NCI-H1105 treated with DMSO at 0.1 percent for 48 hours (cell line): ENCODE measurements around the gene SNX1.
"Not testable (repeated sequence)": the region's sequence is repeated elsewhere in the genome, so short reads cannot be mapped to it uniquely, and the experiment has no call there.

Experiments used
- DNase-seq: peaks from one replicate; lab custom pipeline; 2025; lab: John Stamatoyannopoulos, UW

SNX1 gene, protein sequence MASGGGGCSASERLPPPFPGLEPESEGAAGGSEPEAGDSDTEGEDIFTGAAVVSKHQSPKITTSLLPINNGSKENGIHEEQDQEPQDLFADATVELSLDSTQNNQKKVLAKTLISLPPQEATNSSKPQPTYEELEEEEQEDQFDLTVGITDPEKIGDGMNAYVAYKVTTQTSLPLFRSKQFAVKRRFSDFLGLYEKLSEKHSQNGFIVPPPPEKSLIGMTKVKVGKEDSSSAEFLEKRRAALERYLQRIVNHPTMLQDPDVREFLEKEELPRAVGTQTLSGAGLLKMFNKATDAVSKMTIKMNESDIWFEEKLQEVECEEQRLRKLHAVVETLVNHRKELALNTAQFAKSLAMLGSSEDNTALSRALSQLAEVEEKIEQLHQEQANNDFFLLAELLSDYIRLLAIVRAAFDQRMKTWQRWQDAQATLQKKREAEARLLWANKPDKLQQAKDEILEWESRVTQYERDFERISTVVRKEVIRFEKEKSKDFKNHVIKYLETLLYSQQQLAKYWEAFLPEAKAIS

DNA sequence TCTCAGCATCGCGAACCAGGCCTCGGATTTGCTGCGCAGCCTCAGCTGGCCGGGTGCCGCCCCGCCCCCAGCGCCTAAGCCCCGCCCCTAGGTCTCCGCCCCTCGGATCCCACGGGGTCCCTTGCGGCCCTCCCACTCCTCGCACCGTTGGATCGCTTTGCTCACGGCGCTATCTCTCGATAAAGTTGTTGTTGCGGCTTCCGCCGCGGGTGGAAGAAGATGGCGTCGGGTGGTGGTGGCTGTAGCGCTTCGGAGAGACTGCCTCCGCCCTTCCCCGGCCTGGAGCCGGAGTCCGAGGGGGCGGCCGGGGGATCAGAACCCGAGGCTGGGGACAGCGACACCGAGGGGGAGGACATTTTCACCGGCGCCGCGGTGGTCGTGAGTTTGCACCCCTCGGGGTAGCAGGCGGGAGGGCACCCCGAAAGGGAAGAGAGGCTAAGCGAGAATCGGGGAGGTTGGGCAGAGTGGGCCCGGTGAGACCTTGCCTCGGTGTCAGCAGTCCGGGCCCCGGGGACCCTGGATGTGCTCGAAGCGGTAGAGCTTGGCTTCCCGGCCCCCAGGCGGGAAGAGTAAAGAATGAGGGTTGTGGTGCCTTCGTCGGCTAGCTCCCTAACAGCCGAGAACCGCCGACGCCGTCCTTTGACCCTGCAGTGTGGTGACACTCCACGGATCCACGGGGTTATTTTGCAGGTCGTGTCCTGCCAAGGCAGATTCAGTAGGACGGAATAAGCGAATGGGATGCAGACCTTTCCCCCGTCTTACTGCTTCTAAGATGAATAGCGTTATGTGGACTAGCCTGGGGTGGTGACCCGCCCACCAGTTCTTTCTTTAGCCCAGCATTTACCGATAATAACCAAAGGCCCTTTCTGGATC, at the start of gene SNX1:
Gene SNX1 (plus strand): TSS at position 188 of the 873 bp plus-strand sequence. CDS start 32 bp downstream, at position 220.
- DNase-seq: peak; percentile 96

DNA sequence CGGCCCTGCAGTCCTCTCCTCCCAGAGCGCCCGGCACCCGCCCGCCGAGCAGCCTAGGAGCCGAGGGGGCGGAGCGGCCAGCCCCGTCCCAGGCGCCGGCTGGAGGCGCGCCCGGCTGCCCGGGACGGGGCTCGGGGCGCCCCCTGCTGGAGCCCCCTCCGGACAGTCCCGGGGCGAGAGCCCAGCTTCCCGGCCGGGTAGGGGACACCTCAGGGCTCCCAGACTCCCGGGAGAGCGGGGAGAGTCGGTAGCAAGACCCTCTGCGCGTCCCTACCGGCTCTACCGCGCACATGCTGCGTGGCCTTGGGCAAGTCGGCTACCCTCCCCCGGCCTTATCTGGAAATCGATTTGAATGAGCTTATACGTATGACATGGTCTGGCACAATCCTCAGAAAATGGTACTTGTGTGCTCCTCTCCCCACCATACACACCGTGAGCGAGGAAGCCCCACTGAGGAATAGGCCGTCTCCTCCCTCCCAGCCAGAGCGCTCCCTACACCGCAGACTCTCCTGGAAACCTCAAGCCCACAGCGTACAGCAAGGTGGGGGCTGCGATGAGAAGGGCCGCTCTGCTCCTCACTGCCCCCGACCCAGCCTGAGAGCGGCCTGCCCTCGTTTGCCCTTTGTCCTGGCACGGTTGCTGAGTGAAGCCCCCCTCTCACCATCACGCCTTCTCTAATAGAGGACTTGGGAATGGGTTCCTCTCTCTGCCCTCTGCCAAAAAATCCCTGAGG, 49.2 kb upstream of the SNX1 start, which contains the start of gene DAPK2:
Gene DAPK2 (minus strand): TSS at position 65 of the 733 bp plus-strand sequence. CDS start 6,224 bp downstream, outside the sequence.
- DNase-seq: no peak

DNA sequence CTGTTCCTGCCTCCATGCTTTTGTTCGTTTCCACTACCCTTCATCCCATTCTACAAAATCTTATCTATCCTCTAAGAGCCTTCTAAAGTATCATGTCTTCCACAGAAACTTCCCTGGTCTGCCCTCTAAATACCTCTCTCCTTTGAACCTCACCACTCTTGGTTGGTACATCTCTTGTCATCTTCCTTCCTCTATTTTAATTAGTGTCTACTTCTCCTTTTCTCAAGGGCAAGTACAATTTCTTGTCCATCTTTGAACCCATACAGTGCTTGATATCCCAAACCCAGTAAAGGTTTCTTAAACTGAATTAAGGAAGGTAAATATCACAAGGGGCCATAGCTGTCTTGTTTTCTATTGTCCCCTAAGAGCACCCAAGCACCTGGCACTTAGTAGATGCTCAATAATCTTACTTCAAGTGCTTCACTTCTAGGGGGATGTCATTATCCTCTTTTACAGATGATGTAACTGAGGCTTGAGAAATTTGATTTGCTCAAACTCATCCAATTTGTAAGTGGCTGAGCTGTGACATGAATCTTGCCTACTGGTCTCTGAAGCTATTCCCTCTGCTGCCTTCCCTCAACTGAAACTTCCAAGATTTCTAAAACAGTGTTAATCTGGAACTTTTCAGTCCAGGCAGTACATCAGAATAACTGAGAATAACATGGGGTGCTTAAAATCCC, 46.9 kb upstream of the SNX1 start:
- DNase-seq: no peak

DNA sequence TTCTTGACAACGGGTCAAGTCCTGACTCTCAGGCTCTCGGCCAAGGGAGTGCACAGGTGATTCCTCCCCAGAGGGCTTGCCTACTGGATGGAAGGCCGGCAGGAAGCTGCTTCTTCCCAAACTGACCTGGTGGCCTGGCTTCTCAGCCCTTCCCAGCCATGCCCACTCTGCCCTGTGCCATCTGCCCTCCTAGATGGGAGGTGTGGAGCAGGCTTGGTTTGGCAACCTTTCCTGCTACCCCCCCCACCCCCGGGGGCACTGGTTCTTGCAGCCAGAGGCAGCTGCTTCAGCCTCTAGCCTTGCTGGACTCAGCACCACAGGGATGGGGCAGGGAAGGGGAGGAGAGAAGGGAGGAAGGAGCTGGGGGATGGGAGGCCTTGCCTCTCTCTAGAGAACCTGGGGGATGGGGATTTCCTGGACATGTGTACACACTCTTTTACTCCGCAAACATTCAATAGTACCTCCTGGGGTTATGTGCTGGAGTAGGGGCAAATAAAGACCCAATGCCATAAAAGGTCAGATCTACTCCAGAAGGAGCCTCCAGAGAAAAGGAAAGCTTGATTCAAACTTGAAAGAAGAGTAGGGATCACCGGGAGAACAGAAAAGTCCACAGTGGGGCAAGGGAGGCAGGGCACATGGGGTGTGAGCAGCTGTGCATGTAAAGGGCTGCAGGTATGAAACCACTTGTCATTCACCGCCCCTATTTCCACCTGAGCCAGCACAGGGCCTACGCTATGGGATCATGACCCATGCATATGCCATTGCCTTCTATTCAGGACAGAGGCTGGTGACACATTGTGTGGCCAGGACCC, 45.3 kb upstream of the SNX1 start:
- DNase-seq: no peak

DNA sequence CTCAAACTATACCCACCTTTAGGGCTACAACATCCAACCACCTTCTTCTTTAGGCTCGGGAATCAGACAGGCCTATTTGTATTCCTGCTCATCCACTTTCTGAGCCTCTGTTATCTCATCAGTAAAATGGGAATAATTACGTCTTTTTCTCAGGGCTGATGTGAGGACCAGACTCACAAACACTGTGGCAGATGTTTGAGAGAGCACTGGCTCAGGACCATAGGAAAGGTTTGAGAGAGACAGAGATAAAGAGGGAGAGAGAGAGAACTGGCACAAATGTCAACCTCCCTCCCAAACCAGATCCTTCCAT, 44.7 kb upstream of the SNX1 start:
- no peak for DNase-seq

DNA sequence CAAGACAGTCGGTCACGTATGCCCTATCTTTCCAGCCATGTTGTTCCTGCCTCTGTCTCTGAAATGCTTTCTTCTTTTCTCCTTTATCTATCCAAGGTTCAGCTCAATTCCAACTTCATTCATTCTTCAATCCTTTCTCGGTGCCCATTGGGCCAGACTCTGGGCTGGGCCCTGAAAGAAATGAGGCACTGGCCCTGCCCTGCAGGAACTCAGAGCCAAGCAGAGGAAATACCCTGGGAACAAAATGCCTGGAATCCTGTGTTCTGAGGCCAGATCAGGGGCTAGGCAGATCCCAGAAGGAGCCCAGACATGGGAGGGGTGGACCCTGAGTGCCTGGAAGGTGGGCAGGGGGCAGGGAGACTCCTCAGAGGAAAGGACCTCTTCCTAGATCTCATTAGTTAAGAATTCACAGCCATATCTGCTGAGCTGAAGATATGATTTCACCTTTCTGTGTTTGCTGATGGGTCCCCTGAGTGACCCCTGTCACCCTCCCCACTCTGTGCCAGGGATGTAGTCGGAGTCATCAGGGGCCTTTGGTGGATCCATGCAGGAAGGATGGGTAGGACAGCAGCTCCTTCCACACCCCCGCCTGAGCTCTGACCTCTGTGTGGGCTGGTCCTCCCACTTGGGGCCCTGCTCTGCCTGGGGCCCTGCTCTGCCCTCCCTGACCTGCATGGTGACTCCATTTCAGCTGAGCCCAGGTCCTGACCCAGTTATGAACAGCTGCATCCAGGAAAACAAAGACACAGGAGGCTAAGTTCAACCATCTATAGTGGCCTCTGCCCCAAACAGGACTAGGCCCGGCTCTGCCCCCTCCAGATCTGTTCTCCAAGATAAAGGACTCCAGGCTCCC, 44.1 kb upstream of the SNX1 start:
- no peak for DNase-seq

DNA sequence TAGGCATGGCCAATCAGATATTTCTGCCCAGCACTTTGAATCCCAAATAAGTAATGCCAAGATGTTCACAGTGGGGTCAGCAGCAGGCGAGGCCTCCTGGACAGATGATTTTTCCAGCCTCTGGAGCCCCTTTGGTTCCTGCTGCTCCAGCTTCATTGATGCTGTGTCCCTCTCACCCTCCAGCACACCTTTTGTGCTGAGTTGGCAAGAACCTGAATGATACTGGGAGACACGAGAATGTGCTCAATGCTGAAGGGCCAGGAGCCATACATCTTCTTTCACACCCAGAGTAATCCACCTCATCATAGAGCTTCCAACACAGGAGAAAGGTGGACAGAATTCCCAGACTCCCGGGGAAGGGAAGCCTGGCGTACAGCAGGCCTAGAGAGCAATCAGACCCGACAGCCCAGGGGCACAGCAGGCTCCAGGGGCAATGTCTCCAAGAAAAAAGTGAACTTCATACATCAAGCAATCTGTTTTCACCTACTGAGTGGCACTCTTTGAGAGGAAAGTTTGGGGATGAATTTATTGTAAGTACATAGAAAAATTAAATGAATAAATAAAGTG, 42.8 kb upstream of the SNX1 start:
- no peak for DNase-seq

DNA sequence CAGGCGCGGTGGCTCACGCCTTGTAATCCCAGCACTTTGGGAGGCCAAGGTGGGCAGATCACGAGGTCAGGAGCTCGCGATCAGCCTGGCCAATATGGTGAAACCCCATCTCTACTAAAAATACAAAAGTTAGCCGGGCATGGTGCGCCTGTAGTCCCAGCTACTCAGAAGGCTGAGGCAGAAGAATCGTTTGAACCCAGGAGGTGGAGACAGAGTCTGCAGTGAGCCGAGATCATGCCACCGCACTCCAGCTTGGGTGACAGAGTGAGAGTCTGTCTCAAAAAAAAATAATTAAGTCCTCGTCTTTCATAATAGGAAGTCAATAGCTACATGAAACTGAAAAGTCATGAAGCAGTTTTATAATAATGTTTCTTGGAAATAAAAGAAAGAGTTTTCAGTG, 42.1 kb upstream of the SNX1 start:
- not testable (repeated sequence) for DNase-seq

DNA sequence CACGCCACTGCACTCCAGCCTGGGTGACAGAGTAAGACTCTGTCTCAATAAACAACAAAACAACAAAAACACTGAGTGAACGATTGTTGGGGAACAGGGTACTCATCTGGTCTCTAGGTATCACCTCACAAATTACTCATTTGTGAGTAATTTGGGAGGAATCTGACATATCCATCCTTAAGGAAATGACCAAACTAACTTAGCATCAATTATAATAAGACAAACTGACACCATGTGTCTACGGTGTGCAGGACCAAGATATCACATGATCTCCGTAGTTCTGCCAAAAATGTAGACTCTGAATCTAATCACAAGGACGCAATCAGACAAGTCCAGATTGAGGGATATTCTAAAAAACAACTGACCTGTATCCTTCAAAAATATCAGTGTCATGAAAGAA, 37.5 kb upstream of the SNX1 start:
- DNase-seq: no peak

DNA sequence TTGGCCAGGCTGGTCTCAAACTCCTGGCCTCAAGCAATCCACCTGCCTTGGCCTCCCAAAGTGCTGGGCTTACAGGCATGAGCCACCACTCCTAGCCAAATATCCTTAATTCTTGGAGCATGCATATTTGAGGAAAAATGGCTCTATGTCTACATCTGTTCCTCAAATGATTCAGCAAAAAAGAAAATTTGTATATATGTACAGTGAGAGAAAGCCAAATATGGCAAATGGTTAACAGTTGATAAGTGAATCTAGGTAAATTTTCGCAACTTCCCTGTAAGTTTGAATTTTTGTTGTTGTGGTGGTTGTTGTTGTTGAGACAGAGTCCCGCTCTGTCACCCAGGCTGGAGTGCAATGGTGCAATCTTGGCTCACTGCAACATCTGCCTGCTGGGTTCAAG, 36.7 kb upstream of the SNX1 start:
- not testable (repeated sequence) for DNase-seq

DNA sequence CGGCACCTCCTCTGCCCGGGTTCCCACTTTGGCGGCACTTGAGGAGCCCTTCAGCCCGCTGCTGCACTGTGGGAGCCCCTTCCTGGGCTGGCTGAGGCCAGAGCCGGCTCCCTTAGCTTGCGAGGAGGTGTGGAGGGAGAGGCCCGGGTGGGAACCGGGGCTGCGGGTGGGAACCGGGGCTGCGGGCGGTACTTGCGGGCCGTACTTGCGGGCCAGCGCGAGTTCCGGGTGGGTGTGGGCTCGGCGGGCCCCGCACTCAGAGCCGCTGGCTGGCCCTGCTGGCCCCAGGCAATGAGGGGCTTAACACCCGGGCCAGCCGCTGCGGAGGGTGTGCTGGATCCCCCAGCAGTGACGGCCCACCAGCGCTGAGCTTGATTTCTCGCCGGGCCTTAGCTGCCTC, 35.1 kb upstream of the SNX1 start:
- DNase-seq: no peak

DNA sequence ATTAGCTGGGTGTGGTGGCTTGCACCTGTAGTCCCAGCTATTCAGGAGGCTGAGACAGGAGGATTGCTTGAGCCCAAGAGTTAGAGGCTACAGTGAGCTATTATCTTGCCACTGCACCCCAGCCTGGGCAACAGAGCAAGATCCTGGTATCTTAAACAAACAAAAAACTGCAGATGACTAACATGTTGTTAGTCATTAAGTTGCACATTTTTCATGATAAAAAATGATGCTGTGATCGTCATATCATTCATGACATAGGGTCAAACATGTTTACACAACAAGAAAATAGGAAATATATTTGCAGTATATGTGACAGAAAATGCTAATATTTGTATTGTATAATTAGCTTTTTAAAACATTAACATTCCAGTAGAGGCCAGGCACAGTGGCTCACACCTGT, 29.3 kb upstream of the SNX1 start:
- no peak for DNase-seq

DNA sequence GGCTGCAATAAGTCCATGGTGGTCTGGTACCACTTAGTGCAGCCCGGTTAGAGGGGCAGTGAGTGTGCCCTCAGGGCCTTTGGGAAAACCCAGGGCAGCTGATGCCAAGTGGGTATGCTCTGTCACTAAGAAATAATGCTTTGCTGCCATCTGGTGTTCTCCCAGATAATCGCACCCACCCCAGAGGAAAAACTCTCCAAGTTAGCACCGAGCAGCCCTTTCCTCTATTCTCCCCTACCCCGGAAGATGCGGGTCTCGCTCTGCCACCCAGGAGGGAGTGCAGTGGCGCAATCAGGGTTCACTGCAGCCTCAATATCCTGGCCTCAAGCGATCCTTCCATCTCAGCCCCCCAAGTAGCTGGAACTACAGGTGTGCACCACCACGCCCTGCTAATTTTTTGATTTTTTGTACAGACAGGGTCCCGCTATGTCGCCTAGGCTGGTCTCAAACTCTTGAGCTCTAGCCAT, 28.2 kb upstream of the SNX1 start:
- DNase-seq: peak; percentile 76

DNA sequence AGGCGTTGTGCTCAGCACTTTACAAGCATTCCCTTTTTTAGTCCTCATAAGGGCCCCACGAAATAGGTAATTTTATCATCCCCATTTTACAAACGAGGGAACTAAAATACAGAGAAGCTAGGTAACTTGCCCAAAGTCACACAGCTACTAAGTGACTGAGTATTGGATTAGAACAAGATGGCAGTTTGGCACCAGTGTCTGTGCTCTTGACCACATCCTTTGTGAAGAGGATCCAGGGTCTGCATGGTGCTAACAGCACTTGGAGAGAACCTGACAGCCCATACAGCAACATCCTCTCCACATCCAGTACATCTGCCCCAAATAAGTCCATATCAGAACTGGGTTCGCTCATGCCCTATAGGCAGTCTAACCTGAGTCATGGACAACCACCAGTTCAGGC, 27.6 kb upstream of the SNX1 start:
- no peak for DNase-seq

DNA sequence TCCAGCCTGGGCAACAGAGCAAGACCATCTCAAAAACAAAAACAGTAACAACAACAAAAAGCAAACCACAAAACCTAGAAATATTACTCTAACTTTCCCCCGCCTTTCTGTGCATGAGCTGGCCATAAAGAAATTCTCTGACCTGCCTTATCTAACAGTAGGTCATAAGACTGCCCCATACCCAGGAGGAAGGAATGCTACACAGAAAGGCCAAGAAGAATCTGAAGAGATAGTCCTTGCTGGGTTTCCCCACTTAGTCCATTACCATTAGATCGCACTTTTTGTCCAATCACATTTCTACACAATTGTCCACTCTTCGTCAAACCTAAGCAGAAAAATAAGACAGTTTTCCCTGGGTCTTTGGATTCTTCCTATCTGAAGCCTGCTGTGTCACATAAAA, 25.7 kb upstream of the SNX1 start:
- DNase-seq: no peak

DNA sequence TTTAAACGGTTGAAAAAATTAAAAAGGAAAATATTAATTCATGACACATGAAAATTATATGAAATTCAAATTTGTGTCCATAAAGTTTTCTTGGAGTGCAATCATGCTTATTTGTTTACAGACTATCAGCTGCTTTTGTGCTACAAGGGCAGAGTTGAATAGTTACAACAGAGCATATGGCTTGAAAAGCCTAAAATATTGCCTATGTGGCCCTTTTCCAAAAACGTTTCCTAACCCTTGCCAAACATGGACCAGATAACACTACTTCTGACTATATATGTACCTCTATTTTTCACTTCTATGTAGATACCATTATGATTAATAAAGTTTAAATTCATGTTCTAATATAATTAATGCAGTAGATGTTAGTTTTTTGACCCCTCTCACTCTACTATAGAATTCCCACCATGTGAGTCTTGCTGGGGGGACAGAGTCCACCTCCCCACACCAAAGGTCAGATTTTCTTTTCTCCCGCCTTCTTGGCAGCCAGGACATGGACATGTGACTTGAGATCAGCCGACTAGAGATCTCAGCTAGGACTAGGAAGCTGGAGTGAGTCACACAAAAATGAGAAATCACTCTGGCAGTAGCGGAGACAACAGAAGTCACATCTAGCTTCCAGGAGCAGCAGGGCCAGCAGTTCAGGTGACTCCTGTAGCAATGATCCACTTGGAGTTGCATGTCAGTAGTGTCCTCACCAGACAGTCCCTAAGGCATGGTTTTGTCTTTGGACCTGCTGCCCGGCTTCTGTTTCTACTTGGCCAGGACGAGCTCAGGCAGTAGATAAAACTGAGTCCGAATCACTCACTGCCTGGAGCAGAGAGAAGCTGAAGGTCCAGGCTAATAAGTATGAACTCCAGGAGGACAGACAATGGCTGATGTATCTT, 24.6 kb upstream of the SNX1 start:
- DNase-seq: no peak

DNA sequence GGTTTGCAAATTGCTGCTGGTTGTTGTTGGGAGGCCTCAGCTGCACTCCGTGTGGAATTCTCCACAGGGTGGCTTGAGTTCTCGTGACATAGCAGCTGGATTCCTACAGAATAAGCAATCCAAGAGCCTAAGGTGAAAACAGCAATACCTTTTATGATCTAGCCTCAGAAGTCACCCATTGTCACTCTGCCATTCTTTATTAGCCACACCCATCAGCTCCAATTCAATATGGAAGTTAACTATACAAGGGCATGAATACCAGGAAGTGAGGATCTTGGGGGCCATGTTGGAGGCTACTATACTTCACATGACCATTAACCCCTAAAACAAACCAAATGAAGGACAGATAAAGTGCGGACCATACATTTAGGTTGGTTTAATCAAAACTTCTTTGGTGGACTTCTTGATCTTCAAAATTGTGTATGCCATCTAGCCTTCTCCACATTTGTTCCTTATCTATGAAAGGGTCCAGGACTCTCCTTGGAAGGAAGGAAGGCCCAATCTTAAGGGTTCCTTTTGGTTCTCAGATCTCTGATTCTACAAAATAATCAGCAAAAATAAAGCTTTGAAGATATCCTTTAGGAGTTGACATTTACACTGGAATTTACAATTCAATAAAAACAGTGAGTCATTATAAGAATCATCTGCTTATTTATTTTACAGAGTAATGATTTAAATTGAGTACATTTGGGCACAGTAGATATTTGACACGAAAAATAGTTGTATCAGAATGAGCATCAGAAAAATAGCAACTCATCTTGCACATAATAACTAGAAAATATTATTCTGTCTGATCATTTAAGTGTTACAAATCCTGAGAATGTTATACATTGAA, 23.6 kb upstream of the SNX1 start:
- DNase-seq: no peak
